HepG2 (cell line): ENCODE data around the gene CDC34. TPM values are rescaled to one million over a fixed set of nuclear protein-coding genes. Genes with fewer than 3 reads are reported as not detected.

ENCODE experiments used
- ATAC-seq: fragments of 200-7000 bp; cut with Tn5 transposase; 3 replicates; pipeline ENCODE4 v1.9.1; 2020; ENCODE audit warnings: mild to moderate bottlenecking, moderate library complexity
- BruUV-seq: library from RNA; stranded (reverse); fragments of 400-500 nt; replicated peaks from 2 replicates; lab custom pipeline; 2021; lab: Mats Ljungman, UMichigan
- CTCF ChIA-PET: fragments of 300-600 bp; formaldehyde crosslinking; extraction: SDS; loops from one replicate; lab custom pipeline; 2021; ENCODE audit warnings: low total read pairs, inconsistent platforms, low intra/inter-chr PET ratio; lab: Yijun Ruan, JAX
- POLR2A ChIA-PET: fragments of 350-600 bp; sonication (Branson Sonifier 250); formaldehyde crosslinking; loops from one replicate; lab custom pipeline; 2020; ENCODE audit warnings: antibody characterized with exemption, inconsistent platforms; lab: Yijun Ruan, JAX
- DNase-seq: peaks from one replicate; pipeline ENCODE4 v3.0.0-alpha.2; 2015; ENCODE audit warnings: low spot score
- FAIRE-seq: peaks from 3 replicates; lab custom pipeline; 2011; peaks lifted over from hg19 to GRCh38; lab: Jason Lieb, UNC
- H2AFZ ChIP-seq: one replicate; pipeline ENCODE4 v1.6.1; 2011; ENCODE audit warnings: low read length, inconsistent platforms
- H3K27ac ChIP-seq: fragments of 300-600 bp; 3 replicates; pipeline ENCODE4 v1.8.0; 2011; ENCODE audit warnings: mixed run types, mild to moderate bottlenecking, mixed read lengths, low read length, inconsistent platforms; ENCODE audit not compliant: insufficient read depth; ENCODE audit errors: extremely low read length
- H3K27me3 ChIP-seq, 2 experiments: fragments of 200-600 bp in 1 of 2; 2 replicates in 1 of 2; 3 replicates in 1 of 2; pipeline versions ENCODE4 v1.6.0 to v1.8.0; 2011; ENCODE audit warnings: low read length in 2 of 2, mild to moderate bottlenecking in 2 of 2, moderate library complexity in 2 of 2, inconsistent platforms in 1 of 2; ENCODE audit not compliant: insufficient read depth in 2 of 2, control insufficient read depth in 1 of 2
- H3K36me3 ChIP-seq, 2 experiments: fragments of 200-600 bp in 1 of 2; replicated peaks in 1 of 2; 2 replicates in 1 of 2; 3 replicates in 1 of 2; pipeline versions ENCODE4 v1.5.1 to v1.8.0; 2011; ENCODE audit warnings: low read length in 2 of 2, inconsistent platforms in 1 of 2; ENCODE audit not compliant: insufficient read depth in 2 of 2, control insufficient read depth in 1 of 2
- H3K4me1 ChIP-seq: 2 replicates; pipeline ENCODE4 v1.5.1; 2012; ENCODE audit warnings: low read length, inconsistent platforms; ENCODE audit not compliant: insufficient read depth
- H3K4me2 ChIP-seq: 2 replicates; pipeline ENCODE4 v1.6.0; 2011; ENCODE audit warnings: low read depth, low read length, inconsistent platforms
- H3K4me3 ChIP-seq, 3 experiments: fragments of 200-600 bp in 1 of 3; sonication (generic), shearing (Covaris generic) in 1 of 3; replicated peaks in 1 of 3; 2 replicates each; pipeline ENCODE4 v1.5.1; 2011 to 2016; ENCODE audit warnings: low read length in 3 of 3, inconsistent platforms in 2 of 3, low read depth in 2 of 3, mild to moderate bottlenecking in 2 of 3, control low read depth in 1 of 3, mixed read lengths in 1 of 3; ENCODE audit not compliant: insufficient read depth in 1 of 3
- H3K79me2 ChIP-seq: one replicate; pipeline ENCODE4 v1.6.1; 2011; ENCODE audit warnings: low read length, inconsistent platforms; ENCODE audit not compliant: insufficient read depth
- H3K9ac ChIP-seq: 2 replicates; pipeline ENCODE4 v1.6.0; 2011; ENCODE audit warnings: mild to moderate bottlenecking, low read depth, low read length, inconsistent platforms; ENCODE audit not compliant: insufficient read depth
- H3K9me3 ChIP-seq: 2 replicates; pipeline ENCODE4 v1.5.1; 2012; ENCODE audit warnings: mild to moderate bottlenecking, low read length
- H4K20me1 ChIP-seq: 2 replicates; pipeline ENCODE4 v1.6.0; 2011; ENCODE audit warnings: inconsistent platforms, mild to moderate bottlenecking, low read length, moderate library complexity; ENCODE audit not compliant: insufficient read depth
- AKAP8 ChIP-seq: sonication (generic); formaldehyde crosslinking; IDR thresholded peaks from 2 replicates; pipeline ENCODE4 v1.5.1; 2020; ENCODE audit warnings: mild to moderate bottlenecking, missing genetic modification reagents
- HDAC6 ChIP-seq: fragments of 200-600 bp; sonication (generic); IDR thresholded peaks from 2 replicates; pipeline ENCODE4 v1.7.0; 2017; ENCODE audit warnings: mild to moderate bottlenecking, antibody characterized with exemption, low read length, low read depth
- HNRNPL ChIP-seq: fragments of 200-400 bp; formaldehyde crosslinking; IDR thresholded peaks from 2 replicates; pipeline ENCODE4 v1.6.1; 2017; ENCODE audit warnings: mild to moderate bottlenecking, low read depth, low read length
- NR2F1 ChIP-seq, 2 experiments: fragments of 450-650 bp in 1 of 2; formaldehyde crosslinking in 1 of 2; IDR thresholded peaks; 2 replicates each; pipeline versions ENCODE4 v1.5.0 to v1.6.1; 2016 to 2020; ENCODE audit warnings: mild to moderate bottlenecking in 1 of 2, missing compliant biosample characterization in 1 of 2, missing genetic modification reagents in 1 of 2, moderate library complexity in 1 of 2
- PATZ1 ChIP-seq: sonication (generic); formaldehyde crosslinking; IDR thresholded peaks from 2 replicates; pipeline ENCODE4 v1.4.0; 2020; ENCODE audit warnings: missing genetic modification reagents
- REXO4 ChIP-seq: sonication (generic); formaldehyde crosslinking; IDR thresholded peaks from 2 replicates; pipeline ENCODE4 v1.8.0; 2022; ENCODE audit warnings: missing genetic modification reagents, mild to moderate bottlenecking, borderline replicate concordance
- SRSF1 ChIP-seq: fragments of 200-400 bp; formaldehyde crosslinking; optimal IDR thresholded peaks from 2 replicates; pipeline ENCODE3; 2017; ENCODE audit warnings: mild to moderate bottlenecking, low read depth, low read length, moderate library complexity
- STAG1 ChIP-seq: sonication (generic); formaldehyde crosslinking; IDR thresholded peaks from 2 replicates; pipeline ENCODE4 v1.4.0; 2020; ENCODE audit warnings: missing genetic modification reagents
- TAF15 ChIP-seq: fragments of 200-400 bp; formaldehyde crosslinking; IDR thresholded peaks from one replicate; pipeline ENCODE4 v1.6.1; 2018; ENCODE audit warnings: mild to moderate bottlenecking, low read depth, low read length; ENCODE audit not compliant: poor library complexity, severe bottlenecking
- ZNF121 ChIP-seq: sonication (generic); formaldehyde crosslinking; IDR thresholded peaks from 2 replicates; pipeline ENCODE4 v1.5.0; 2020; ENCODE audit warnings: mild to moderate bottlenecking, missing genetic modification reagents
- ZNF143 ChIP-seq: sonication (generic); formaldehyde crosslinking; IDR thresholded peaks from 2 replicates; pipeline ENCODE4 v1.4.0; 2020; ENCODE audit warnings: missing genetic modification reagents
- ZNF235 ChIP-seq: sonication (generic); formaldehyde crosslinking; IDR thresholded peaks from 2 replicates; pipeline ENCODE4 v1.8.1; 2023; ENCODE audit warnings: mild to moderate bottlenecking, missing genetic modification reagents, borderline replicate concordance
- ZNF350 ChIP-seq: sonication (generic); formaldehyde crosslinking; IDR thresholded peaks from 2 replicates; pipeline ENCODE4 v1.4.0; 2020; ENCODE audit warnings: mild to moderate bottlenecking, low read depth, missing genetic modification reagents, borderline replicate concordance
- ZNF503 ChIP-seq: sonication (generic); formaldehyde crosslinking; IDR thresholded peaks from 2 replicates; pipeline ENCODE4 v1.4.0; 2020; ENCODE audit warnings: missing genetic modification reagents
- ZNF629 ChIP-seq: sonication (generic); formaldehyde crosslinking; conservative IDR thresholded peaks from 2 replicates; pipeline ENCODE4 v1.5.0; 2020; ENCODE audit warnings: missing genetic modification reagents
- ZNF768 ChIP-seq: sonication (generic); formaldehyde crosslinking; IDR thresholded peaks from 2 replicates; pipeline ENCODE4 v1.4.0; 2020; ENCODE audit warnings: missing genetic modification reagents
- WGBS: methylation state at CpG from one replicate; pipeline ENCODE4 v1.1.6; 2017; ENCODE audit warnings: low lambda C conversion rate; 5-methylcytosine and 5-hydroxymethylcytosine counted together
- in situ Hi-C: cut with HindIII; loops from 2 replicates; pipeline ENCODE4 v1.10.0; 2017; ENCODE audit warnings: low pct_unique_long_range_greater_than_20kb; ENCODE audit not compliant: extremely low pct_ligation_motif_present
- intact Hi-C: fragments of 100-400 bp; cut with micrococcal nuclease; formaldehyde crosslinking; loops from one replicate; pipeline ENCODE4 v1.10.0; 2022; ENCODE audit not compliant: unreplicated experiment
- polyA plus RNA-seq, 8 experiments: library from polyadenylated mRNA; depleted of rRNA in 3 of 8; stranded (reverse) in 7 of 8; unstranded in 1 of 8; fragments of >200 nt; fragmentation: Illumina TruSeq in 4 of 8; extraction: Trizol in 4 of 8; gene quantifications; 2 replicates each; pipeline versions ENCODE4 v1.2.1 to v1.2.3, GENCODE V29; 2011 to 2016; ENCODE audit warnings: low read depth in 4 of 8, missing spikeins in 1 of 8, mixed read lengths in 1 of 8; ENCODE audit not compliant: insufficient read depth in 1 of 8
- total RNA-seq, 5 experiments: library from RNA; depleted of rRNA; stranded (reverse); fragments of >200 nt; fragmentation: Illumina TruSeq; extraction: Trizol; gene quantifications; 2 replicates each; pipeline ENCODE4 v1.2.3, GENCODE V29; 2016; ENCODE audit warnings: low read depth in 1 of 5
- TF ChIP-seq, protein P1 (sequence below): sonication (generic); formaldehyde crosslinking; IDR thresholded peaks from 2 replicates; pipeline ENCODE4 v1.5.0; 2020; ENCODE audit warnings: mild to moderate bottlenecking, missing genetic modification reagents, moderate library complexity

Gene CDC34
- total and polyA plus RNA-seq, 2 of the 13 experiments (the other 11 are each of a cell fraction or from before 2014, with no cell fraction given): 138 to 150 TPM

DNA sequence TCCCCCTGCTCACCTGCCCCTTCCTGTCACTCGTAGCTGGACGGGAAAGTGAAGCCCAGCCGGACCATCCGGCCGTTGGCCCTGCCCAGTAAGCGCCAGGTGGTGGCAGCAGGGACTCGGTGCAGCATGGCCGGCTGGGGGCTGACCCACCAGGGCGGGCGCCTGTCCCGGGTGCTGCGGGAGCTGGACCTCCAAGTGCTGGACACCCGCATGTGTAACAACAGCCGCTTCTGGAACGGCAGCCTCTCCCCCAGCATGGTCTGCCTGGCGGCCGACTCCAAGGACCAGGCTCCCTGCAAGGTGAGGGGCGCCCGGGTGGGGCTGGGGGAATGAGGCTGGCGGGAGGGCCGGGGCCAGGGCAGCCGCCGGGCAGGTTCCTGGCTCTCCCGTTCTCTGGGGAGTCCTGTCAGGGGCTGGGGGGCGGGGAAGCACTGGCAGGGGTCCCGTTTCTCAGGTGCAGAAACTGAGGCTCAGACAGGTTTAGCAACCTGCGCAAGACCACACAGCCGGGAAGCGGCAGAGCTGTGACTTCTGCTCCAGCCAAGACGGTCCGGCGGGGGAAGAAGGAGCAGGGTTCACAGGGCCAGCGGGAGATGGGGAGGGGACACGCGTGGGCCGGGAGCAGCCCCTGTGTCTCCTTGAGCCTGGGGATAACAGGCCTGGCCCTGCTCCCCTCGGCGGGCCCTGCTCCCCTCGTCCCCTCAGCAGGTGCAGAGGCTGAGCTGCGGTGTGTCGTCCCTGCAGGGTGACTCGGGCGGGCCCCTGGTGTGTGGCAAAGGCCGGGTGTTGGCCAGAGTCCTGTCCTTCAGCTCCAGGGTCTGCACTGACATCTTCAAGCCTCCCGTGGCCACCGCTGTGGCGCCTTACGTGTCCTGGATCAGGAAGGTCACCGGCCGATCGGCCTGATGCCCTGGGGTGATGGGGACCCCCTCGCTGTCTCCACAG, 17.6 kb downstream of the CDC34 start:
- ATAC-seq (peak; percentile 19), FAIRE-seq (no peak), DNase-seq (no peak)
- no peaks in the 10 kb centered on the region; the same call in 1 of the 2 replicates for H4K20me1 ChIP-seq
- no TSS peak for BruUV-seq
- in situ Hi-C loops: no loop called here
- H3K4me2 ChIP-seq: peak overlapping the region; percentile 3; the same call in 1 of the 2 replicates
- no peak overlapping the region for H3K9ac ChIP-seq
- H3K27ac ChIP-seq: no peak overlapping the region
- no peak overlapping the region for H2AFZ ChIP-seq
- no peaks in the 10 kb centered on the region for H3K36me3 ChIP-seq
- ChIA-PET CTCF (interaction anchor here (0.9 to 1.5 kb wide), 3 partner anchors 23 to 79 kb away, joined by 3 to 23 read pairs (median 3); partner anchors contain the start of gene BSG), POLR2A (interaction anchor here (1.0 kb wide), 1 partner anchor 24 kb away, joined by 3 read pairs; no protein-coding TSS in a partner anchor)
- 46% methylated on average over 18 of the region's 52 CpGs for WGBS
- H3K4me3 ChIP-seq: no peak overlapping the region; a peak in 1 of 6 replicates
- H3K79me2 ChIP-seq: no peaks in the 10 kb centered on the region
- H3K9me3 ChIP-seq: no peaks in the 10 kb centered on the region
- intact Hi-C loops: no loop called here
- H3K4me1 ChIP-seq: peaks cover 16% of the 10 kb centered on the region
- H3K27me3 ChIP-seq: peaks cover 5 to 17% of the 10 kb centered on the region in 2 experiments; a peak in 3 of 5 replicates
- TF ChIP-seq HDAC6 (no peak), ZNF768 (peak; percentile 94), ZNF143 (no peak), REXO4 (CRISPR knock-in tag) (no peak), PATZ1 (0 out of 2 replicates have a peak, but pooled peaks have one; percentile 21), ZNF121 (no peak), TAF15 (no peak), AKAP8 (no peak), HNRNPL (0 out of 2 replicates have a peak, but pooled peaks have one; percentile 19), ZNF235 (CRISPR knock-in tag) (no peak), ZNF503 (CRISPR knock-in tag) (no peak), STAG1 (CRISPR knock-in tag) (peak; percentile 39), SRSF1 (peak; percentile 4), ZNF350 (CRISPR knock-in tag) (no peak), ZNF629 (no peak), NR2F1 (CRISPR knock-in tag; IDR thresholded peaks at IDR 0.05) (no peak)
- TF ChIP-seq, protein P1, sequence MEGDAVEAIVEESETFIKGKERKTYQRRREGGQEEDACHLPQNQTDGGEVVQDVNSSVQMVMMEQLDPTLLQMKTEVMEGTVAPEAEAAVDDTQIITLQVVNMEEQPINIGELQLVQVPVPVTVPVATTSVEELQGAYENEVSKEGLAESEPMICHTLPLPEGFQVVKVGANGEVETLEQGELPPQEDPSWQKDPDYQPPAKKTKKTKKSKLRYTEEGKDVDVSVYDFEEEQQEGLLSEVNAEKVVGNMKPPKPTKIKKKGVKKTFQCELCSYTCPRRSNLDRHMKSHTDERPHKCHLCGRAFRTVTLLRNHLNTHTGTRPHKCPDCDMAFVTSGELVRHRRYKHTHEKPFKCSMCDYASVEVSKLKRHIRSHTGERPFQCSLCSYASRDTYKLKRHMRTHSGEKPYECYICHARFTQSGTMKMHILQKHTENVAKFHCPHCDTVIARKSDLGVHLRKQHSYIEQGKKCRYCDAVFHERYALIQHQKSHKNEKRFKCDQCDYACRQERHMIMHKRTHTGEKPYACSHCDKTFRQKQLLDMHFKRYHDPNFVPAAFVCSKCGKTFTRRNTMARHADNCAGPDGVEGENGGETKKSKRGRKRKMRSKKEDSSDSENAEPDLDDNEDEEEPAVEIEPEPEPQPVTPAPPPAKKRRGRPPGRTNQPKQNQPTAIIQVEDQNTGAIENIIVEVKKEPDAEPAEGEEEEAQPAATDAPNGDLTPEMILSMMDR (CRISPR knock-in tag): peak; percentile 61
